GM12878 (cell line): ENCODE measurements around the gene PCDHGA10. TPM values are rescaled to one million over a fixed set of nuclear protein-coding genes. Genes with fewer than 3 reads are reported as not detected.
"Not testable (repeated sequence)": the region's sequence is repeated elsewhere in the genome, so short reads cannot be mapped to it uniquely, and the experiment has no call there.

Experiments used
- ATAC-seq: fragments of 200-7000 bp; cut with Tn5 transposase; 3 replicates; pipeline ENCODE4 v1.9.1; 2020; ENCODE audit warnings: mild to moderate bottlenecking, moderate library complexity
- BruUV-seq: library from RNA; stranded (reverse); fragments of 400-500 nt; replicated peaks from 2 replicates; lab custom pipeline; 2021; lab: Mats Ljungman, UMichigan
- CTCF ChIA-PET: fragments of 300-600 bp; sonication (Branson Sonifier 250); formaldehyde crosslinking; extraction: SDS; loops from one replicate; lab custom pipeline; 2021; ENCODE audit warnings: inconsistent platforms; lab: Yijun Ruan, JAX
- POLR2A ChIA-PET: fragments of 350-600 bp; formaldehyde crosslinking; extraction: SDS; loops from one replicate; lab custom pipeline; 2021; ENCODE audit warnings: inconsistent platforms; lab: Charles Lee
- RAD21 ChIA-PET: fragments of 300-600 bp; sonication (Branson Sonifier 250); formaldehyde crosslinking; loops from one replicate; lab custom pipeline; 2023; ENCODE audit warnings: antibody characterized with exemption; ENCODE audit not compliant: unreplicated experiment; lab: Charles Lee
- SMC1A ChIA-PET: fragments of 300-600 bp; sonication (Branson Sonifier 250); formaldehyde crosslinking; loops from one replicate; lab custom pipeline; 2023; ENCODE audit not compliant: unreplicated experiment, uncharacterized antibody; lab: Charles Lee
- DNase-seq: peaks from one replicate; pipeline ENCODE4 v3.0.0-alpha.2; 2011; ENCODE audit warnings: low read depth, low spot score
- FAIRE-seq: peaks from 3 replicates; lab custom pipeline; 2011; peaks lifted over from hg19 to GRCh38; lab: Jason Lieb, UNC
- H2AFZ ChIP-seq: 2 replicates; pipeline ENCODE4 v1.6.0; 2011; ENCODE audit warnings: low read depth, low read length, control low read depth; ENCODE audit not compliant: control insufficient read depth
- H3K27ac ChIP-seq: 2 replicates; pipeline ENCODE4 v1.5.1; 2011; ENCODE audit warnings: control low read depth; ENCODE audit not compliant: control insufficient read depth, insufficient read depth
- H3K27me3 ChIP-seq, 2 experiments: replicated peaks in 1 of 2; 2 replicates each; pipeline versions ENCODE4 v1.6.0 to v1.6.1; 2011; ENCODE audit warnings: low read length in 1 of 2; ENCODE audit not compliant: control insufficient read depth in 2 of 2, insufficient read depth in 2 of 2
- H3K36me3 ChIP-seq, 2 experiments: 2 replicates each; pipeline ENCODE4 v1.5.1; 2011; ENCODE audit warnings: low read length in 1 of 2; ENCODE audit not compliant: control insufficient read depth in 2 of 2, insufficient read depth in 2 of 2
- H3K4me1 ChIP-seq: 2 replicates; pipeline ENCODE4 v1.6.1; 2011; ENCODE audit warnings: mild to moderate bottlenecking, low read length, moderate library complexity, mixed read lengths; ENCODE audit not compliant: control insufficient read depth, insufficient read depth
- H3K4me2 ChIP-seq: 2 replicates; pipeline ENCODE4 v1.6.0; 2011; ENCODE audit warnings: control low read depth; ENCODE audit not compliant: control insufficient read depth, insufficient read depth
- H3K4me3 ChIP-seq: fragments of 200-600 bp; sonication (generic); 2 replicates; pipeline ENCODE4 v1.5.1; 2016
- H3K79me2 ChIP-seq: 2 replicates; pipeline ENCODE4 v1.6.0; 2011; ENCODE audit warnings: low read length; ENCODE audit not compliant: control insufficient read depth, insufficient read depth
- H3K9ac ChIP-seq: 2 replicates; pipeline ENCODE4 v1.8.0; 2011; ENCODE audit warnings: low read length, control low read depth, mixed read lengths; ENCODE audit not compliant: control insufficient read depth, insufficient read depth
- H3K9me3 ChIP-seq: replicated peaks from 3 replicates; pipeline ENCODE4 v1.5.1; 2011; ENCODE audit warnings: mild to moderate bottlenecking, low read length; ENCODE audit not compliant: control insufficient read depth, insufficient read depth
- H4K20me1 ChIP-seq: 2 replicates; pipeline ENCODE4 v1.6.0; 2011; ENCODE audit not compliant: control insufficient read depth, insufficient read depth
- CBX5 ChIP-seq: sonication (generic); IDR thresholded peaks from 2 replicates; pipeline ENCODE4 v1.6.1; 2016; ENCODE audit warnings: low read depth, moderate library complexity, mild to moderate bottlenecking, inconsistent platforms
- CREB1 ChIP-seq: IDR thresholded peaks from 2 replicates; pipeline ENCODE4 v1.6.1; 2012; ENCODE audit warnings: low read depth, mild to moderate bottlenecking, inconsistent platforms
- CREM ChIP-seq: IDR thresholded peaks from 2 replicates; pipeline ENCODE4 v1.6.1; 2014; ENCODE audit warnings: antibody characterized with exemption, low read depth
- RAD21 ChIP-seq: IDR thresholded peaks from 2 replicates; pipeline ENCODE4 v1.6.1; 2011; ENCODE audit warnings: mild to moderate bottlenecking, low read depth, low read length, moderate library complexity; ENCODE audit not compliant: insufficient read depth
- WGBS: methylation state at CpG from one replicate; pipeline ENCODE4 v1.1.6; 2016; ENCODE audit warnings: low lambda C conversion rate; ENCODE audit not compliant: insufficient replicate concordance, insufficient coverage; ENCODE audit errors: missing lambda C conversion rate; 5-methylcytosine and 5-hydroxymethylcytosine counted together
- in situ Hi-C: fragments of 300-500 bp; cut with MboI; formaldehyde crosslinking; loops from 9 replicates; pipeline ENCODE4 v1.14.3; 2018; ENCODE audit warnings: mixed read lengths
- intact Hi-C: fragments of 100-400 bp; cut with micrococcal nuclease; formaldehyde crosslinking; loops from one replicate; pipeline ENCODE4 v1.14.2; 2022; ENCODE audit not compliant: unreplicated experiment
- polyA plus RNA-seq, 11 experiments: library from polyadenylated mRNA; depleted of rRNA in 4 of 11; unstranded in 6 of 11; stranded (reverse) in 5 of 11; fragments of >200 nt; fragmentation: Nextera tagmentation in 4 of 11; fragmentation: Illumina TruSeq in 1 of 11; extraction: Ambion mirVana in 4 of 11; extraction: Trizol in 1 of 11; gene quantifications; 1 replicate in 1 of 11; 2 replicates in 10 of 11; pipeline versions ENCODE4 v1.2.1 to v1.2.3, GENCODE V29; 2011 to 2016; ENCODE audit warnings: inconsistent platforms in 2 of 11, missing spikeins in 2 of 11, low read depth in 1 of 11
- total RNA-seq, 4 experiments: library from RNA; depleted of rRNA in 3 of 4; stranded (reverse); fragments of >200 nt in 3 of 4; fragmentation: Illumina TruSeq in 1 of 4; extraction: Trizol in 1 of 4; gene quantifications; 2 replicates each; pipeline versions ENCODE4 v1.2.1 to v1.2.3, GENCODE V29; 2013 to 2021
- TF ChIP-seq, protein P1 (sequence below), 3 experiments: IDR thresholded peaks in 2 of 3; conservative IDR thresholded peaks in 1 of 3; 2 replicates each; pipeline ENCODE4 v1.5.1; 2011; ENCODE audit warnings: low read depth in 3 of 3, low read length in 3 of 3, mild to moderate bottlenecking in 3 of 3, control low read depth in 2 of 3, moderate library complexity in 2 of 3, inconsistent platforms in 1 of 3, mixed read lengths in 1 of 3; ENCODE audit not compliant: control insufficient read depth in 2 of 3, insufficient read depth in 1 of 3; ENCODE audit errors: extremely low read depth in 1 of 3

Gene PCDHGA10
- total and polyA plus RNA-seq, 10 of the 15 experiments (the other 5 are each of a cell fraction or from before 2014, with no cell fraction given) = 0.39 to 2.2 (median 1.1) TPM

DNA sequence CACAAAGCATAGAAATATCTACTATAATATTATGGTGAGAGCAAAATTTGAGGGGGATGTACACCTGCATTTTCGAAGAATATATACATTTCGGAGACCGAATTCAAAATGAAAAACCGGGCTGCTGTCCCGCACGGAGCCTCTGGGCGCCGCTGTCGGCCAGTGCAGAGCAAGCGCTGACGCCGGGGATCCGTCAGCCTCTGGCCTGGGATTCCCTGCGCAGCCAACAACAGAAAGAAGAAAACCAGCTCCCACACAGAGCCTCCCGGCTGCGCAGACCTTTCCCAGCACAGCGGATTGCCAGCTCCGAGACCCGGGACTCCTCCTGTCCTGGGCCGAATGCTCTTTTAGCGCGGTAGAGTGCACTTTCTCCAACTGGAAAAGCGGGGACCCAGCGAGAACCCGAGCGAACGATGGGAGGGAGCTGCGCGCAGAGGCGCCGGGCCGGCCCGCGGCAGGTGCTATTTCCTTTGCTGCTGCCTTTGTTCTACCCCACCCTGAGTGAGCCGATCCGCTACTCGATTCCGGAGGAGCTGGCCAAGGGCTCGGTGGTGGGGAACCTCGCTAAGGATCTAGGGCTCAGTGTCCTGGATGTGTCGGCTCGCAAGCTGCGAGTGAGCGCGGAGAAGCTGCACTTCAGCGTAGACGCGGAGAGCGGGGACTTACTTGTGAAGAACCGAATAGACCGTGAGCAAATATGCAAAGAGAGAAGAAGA is 4.8 kb upstream of the PCDHGA10 start, which contains the start of gene PCDHGB6:
Gene PCDHGB6 (plus strand): TSS at position 232 of the 716 bp plus-strand sequence. CDS start 182 bp downstream, at position 414.
- H3K9ac ChIP-seq, H3K36me3 ChIP-seq, BruUV-seq, intact Hi-C loops, H2AFZ ChIP-seq, in situ Hi-C loops, FAIRE-seq, DNase-seq, H3K27ac ChIP-seq, H4K20me1 ChIP-seq, H3K27me3 ChIP-seq, H3K4me3 ChIP-seq, H3K79me2 ChIP-seq, POLR2A ChIA-PET, H3K4me1 ChIP-seq: not testable (repeated sequence)
- ChIA-PET SMC1A (interaction anchor here (1.6 kb wide), 1 partner anchor 150 kb away, joined by 4 read pairs; no protein-coding TSS in a partner anchor), CTCF (interaction anchor here (1.1 to 3.7 kb wide), 6 partner anchors 11 to 156 kb away, joined by 3 to 20 read pairs (median 8); partner anchors contain the start of genes PCDHGA12, PCDHGB3 and PCDHGC3), RAD21 (interaction anchor here (1.0 kb wide), 1 partner anchor 156 kb away, joined by 4 read pairs; no protein-coding TSS in a partner anchor)
- Histone ChIP-seq H3K4me2 (0 out of 2 replicates have a peak within 1 kb of the TSS, but pooled peaks have one; percentile 9), H3K9me3 (peaks cover 13% of the 10 kb centered on the region; the same call in 2 of the 3 replicates)
- WGBS = 81% methylated on average over 43 of the region's 51 CpGs
- 0 out of 2 replicates have a peak, but pooled peaks have one; percentile 64 for TF ChIP-seq CBX5
- TF ChIP-seq CREM = peak; percentile 41; the same call in 1 of the 2 replicates
- TF ChIP-seq RAD21 = peak; percentile 54
- 0 out of 2 replicates have a peak, but pooled peaks have one; percentile 35 for TF ChIP-seq CREB1
- TF ChIP-seq, protein P1, sequence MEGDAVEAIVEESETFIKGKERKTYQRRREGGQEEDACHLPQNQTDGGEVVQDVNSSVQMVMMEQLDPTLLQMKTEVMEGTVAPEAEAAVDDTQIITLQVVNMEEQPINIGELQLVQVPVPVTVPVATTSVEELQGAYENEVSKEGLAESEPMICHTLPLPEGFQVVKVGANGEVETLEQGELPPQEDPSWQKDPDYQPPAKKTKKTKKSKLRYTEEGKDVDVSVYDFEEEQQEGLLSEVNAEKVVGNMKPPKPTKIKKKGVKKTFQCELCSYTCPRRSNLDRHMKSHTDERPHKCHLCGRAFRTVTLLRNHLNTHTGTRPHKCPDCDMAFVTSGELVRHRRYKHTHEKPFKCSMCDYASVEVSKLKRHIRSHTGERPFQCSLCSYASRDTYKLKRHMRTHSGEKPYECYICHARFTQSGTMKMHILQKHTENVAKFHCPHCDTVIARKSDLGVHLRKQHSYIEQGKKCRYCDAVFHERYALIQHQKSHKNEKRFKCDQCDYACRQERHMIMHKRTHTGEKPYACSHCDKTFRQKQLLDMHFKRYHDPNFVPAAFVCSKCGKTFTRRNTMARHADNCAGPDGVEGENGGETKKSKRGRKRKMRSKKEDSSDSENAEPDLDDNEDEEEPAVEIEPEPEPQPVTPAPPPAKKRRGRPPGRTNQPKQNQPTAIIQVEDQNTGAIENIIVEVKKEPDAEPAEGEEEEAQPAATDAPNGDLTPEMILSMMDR (IDR thresholded peaks at IDR 0.05 in 2 of 3, conservative IDR thresholded peaks at IDR 0.05 in 1 of 3; ENCODE audit: control insufficient read depth in 2 of 3, extremely low read depth in 1 of 3, insufficient read depth in 1 of 3, low read depth in 3 of 3, low read length in 3 of 3) = peak; percentile 56 to 57 (median 56); a peak in 5 of 6 replicates
- ATAC-seq = peak; percentile 69
